IMR-90 (cell line): ENCODE data around the gene KIFAP3. TPM values are rescaled to one million over a fixed set of nuclear protein-coding genes. Genes with fewer than 3 reads are reported as not detected.

Experiments used
- ATAC-seq: fragments of 200-7000 bp; cut with Tn5 transposase; 2 replicates; pipeline ENCODE4 v1.9.1; 2020; ENCODE audit warnings: low read depth, mild to moderate bottlenecking, moderate library complexity
- BruUV-seq: library from RNA; stranded (reverse); fragments of 400-500 nt; replicated peaks from 2 replicates; lab custom pipeline; 2021; lab: Mats Ljungman, UMichigan
- CTCF ChIA-PET: fragments of 300-600 bp; formaldehyde crosslinking; extraction: SDS; loops from one replicate; lab custom pipeline; 2021; ENCODE audit warnings: antibody characterized with exemption; lab: Yijun Ruan, JAX
- POLR2A ChIA-PET: fragments of 300-600 bp; sonication (Branson Sonifier 250); formaldehyde crosslinking; loops from one replicate; lab custom pipeline; 2022; ENCODE audit warnings: antibody characterized with exemption; ENCODE audit not compliant: unreplicated experiment; lab: Charles Lee
- DNase-seq: peaks from one replicate; pipeline ENCODE4 v3.0.0; 2013
- H2AFZ ChIP-seq: replicated peaks from 2 replicates; pipeline ENCODE3; 2013; ENCODE audit warnings: low read length, mild to moderate bottlenecking; ENCODE audit not compliant: poor library complexity
- H2AK5ac ChIP-seq: 2 replicates; pipeline ENCODE4 v1.6.1; 2013; ENCODE audit warnings: low read depth, low read length, inconsistent platforms
- H2AK9ac ChIP-seq: replicated peaks from 2 replicates; pipeline ENCODE3; 2013; ENCODE audit warnings: mild to moderate bottlenecking, low read depth, low read length, moderate library complexity; ENCODE audit not compliant: poor library complexity
- H2BK120ac ChIP-seq: 2 replicates; pipeline ENCODE4 v1.6.1; 2013; ENCODE audit warnings: low read depth, low read length, inconsistent platforms
- H2BK15ac ChIP-seq: 3 replicates; pipeline ENCODE4 v1.6.1; 2013; ENCODE audit warnings: low read depth, low read length, inconsistent platforms
- H2BK20ac ChIP-seq: 2 replicates; pipeline ENCODE4 v1.6.1; 2013; ENCODE audit warnings: low read depth, mild to moderate bottlenecking, inconsistent platforms, low read length, moderate library complexity
- H2BK5ac ChIP-seq: 2 replicates; pipeline ENCODE4 v1.6.1; 2013; ENCODE audit warnings: mild to moderate bottlenecking, low read depth, low read length, inconsistent platforms; ENCODE audit not compliant: poor library complexity, severe bottlenecking
- H3K14ac ChIP-seq: replicated peaks from 2 replicates; pipeline ENCODE4 v1.6.1; 2013; ENCODE audit warnings: low read depth, low read length, inconsistent platforms
- H3K18ac ChIP-seq: 2 replicates; pipeline ENCODE4 v1.6.1; 2013; ENCODE audit warnings: low read depth, low read length, control low read depth
- H3K23ac ChIP-seq: 2 replicates; pipeline ENCODE4 v1.6.1; 2013; ENCODE audit warnings: low read depth, low read length, inconsistent platforms
- H3K27ac ChIP-seq: 2 replicates; pipeline ENCODE4 v1.5.1; 2013; ENCODE audit warnings: mild to moderate bottlenecking, control low read depth, low read length; ENCODE audit not compliant: insufficient read depth
- H3K27me3 ChIP-seq: 2 replicates; pipeline ENCODE4 v1.6.1; 2013; ENCODE audit warnings: low read length; ENCODE audit not compliant: control insufficient read depth, insufficient read depth
- H3K36me3 ChIP-seq: 2 replicates; pipeline ENCODE4 v1.6.1; 2013; ENCODE audit warnings: low read length, mixed read lengths; ENCODE audit not compliant: control insufficient read depth, insufficient read depth
- H3K4ac ChIP-seq: 2 replicates; pipeline ENCODE4 v1.6.1; 2013; ENCODE audit warnings: low read depth, low read length, inconsistent platforms
- H3K4me1 ChIP-seq: 2 replicates; pipeline ENCODE4 v1.6.1; 2013; ENCODE audit warnings: low read length, mixed read lengths; ENCODE audit not compliant: control insufficient read depth, insufficient read depth
- H3K4me2 ChIP-seq: 2 replicates; pipeline ENCODE4 v1.6.1; 2013; ENCODE audit warnings: low read depth, mild to moderate bottlenecking, control low read depth, low read length, moderate library complexity
- H3K4me3 ChIP-seq: 2 replicates; pipeline ENCODE4 v1.5.1; 2013; ENCODE audit warnings: low read depth, mild to moderate bottlenecking, control low read depth, low read length, moderate library complexity; ENCODE audit not compliant: insufficient read depth
- H3K56ac ChIP-seq: 2 replicates; pipeline ENCODE4 v1.6.1; 2013; ENCODE audit warnings: low read length, inconsistent platforms; ENCODE audit not compliant: insufficient read depth; ENCODE audit errors: extremely low read depth
- H3K79me1 ChIP-seq, 2 experiments: 2 replicates each; pipeline ENCODE4 v1.6.1; 2013; ENCODE audit warnings: low read length in 2 of 2, inconsistent platforms in 1 of 2, low read depth in 1 of 2
- H3K9ac ChIP-seq: 2 replicates; pipeline ENCODE4 v1.6.1; 2013; ENCODE audit warnings: low read depth, low read length, control low read depth
- H3K9me1 ChIP-seq: 2 replicates; pipeline ENCODE4 v1.6.1; 2013; ENCODE audit warnings: low read length, inconsistent platforms; ENCODE audit not compliant: insufficient read depth
- H3K9me3 ChIP-seq: 2 replicates; pipeline ENCODE4 v1.6.1; 2013; ENCODE audit warnings: low read length; ENCODE audit not compliant: control insufficient read depth, insufficient read depth
- H4K20me1 ChIP-seq: 2 replicates; pipeline ENCODE4 v1.6.1; 2013; ENCODE audit warnings: low read length, inconsistent platforms; ENCODE audit not compliant: insufficient read depth
- H4K5ac ChIP-seq: 2 replicates; pipeline ENCODE4 v1.6.1; 2013; ENCODE audit warnings: mild to moderate bottlenecking, low read depth, low read length, control low read depth
- H4K8ac ChIP-seq, 2 experiments: 2 replicates each; pipeline ENCODE4 v1.6.1; 2013; ENCODE audit warnings: low read depth in 2 of 2, low read length in 2 of 2, control low read depth in 1 of 2, inconsistent platforms in 1 of 2
- H4K91ac ChIP-seq: 2 replicates; pipeline ENCODE4 v1.6.1; 2013; ENCODE audit warnings: low read depth, low read length, inconsistent platforms; ENCODE audit not compliant: insufficient read depth
- RFX5 ChIP-seq: IDR thresholded peaks from 2 replicates; pipeline ENCODE4 v1.8.0; 2012; ENCODE audit warnings: low read depth, mild to moderate bottlenecking, low read length, moderate library complexity
- WGBS, 2 experiments: methylation state at CpG; one replicate each; pipeline versions ENCODE4 v1.1.5 to v1.1.7; 2013; ENCODE audit warnings: missing lambda C conversion rate in 2 of 2; ENCODE audit not compliant: insufficient read length in 1 of 2; ENCODE audit errors: extremely low coverage in 2 of 2; 5-methylcytosine and 5-hydroxymethylcytosine counted together
- dilution Hi-C: fragments of 300-500 bp; cut with HindIII; formaldehyde crosslinking; loops from one replicate; pipeline ENCODE4 v1.14.3; 2018; ENCODE audit warnings: low sequenced_read_pairs; ENCODE audit not compliant: unreplicated experiment
- in situ Hi-C: fragments of 300-500 bp; cut with MboI; formaldehyde crosslinking; loops from 3 replicates; pipeline ENCODE4 v1.14.3; 2019; ENCODE audit warnings: low sequenced_read_pairs, inconsistent platforms, mixed read lengths
- intact Hi-C: fragments of 100-400 bp; cut with micrococcal nuclease; formaldehyde crosslinking; loops from 2 replicates; pipeline ENCODE4 v1.10.0; 2022
- polyA plus RNA-seq, 3 experiments: library from polyadenylated mRNA; depleted of rRNA; stranded (reverse); fragments of >200 nt; gene quantifications; 2 replicates each; pipeline ENCODE4 v1.2.3, GENCODE V29; 2012; ENCODE audit warnings: low replicate concordance in 1 of 3
- total RNA-seq: library from RNA; depleted of rRNA; stranded (reverse); fragments of >200 nt; gene quantifications from 2 replicates; pipeline ENCODE4 v1.2.3, GENCODE V29; 2012

KIFAP3 gene
- total and polyA plus RNA-seq, 2 of the 4 experiments (the other 2 are of a cell fraction): 10.5 to 10.9 TPM

DNA sequence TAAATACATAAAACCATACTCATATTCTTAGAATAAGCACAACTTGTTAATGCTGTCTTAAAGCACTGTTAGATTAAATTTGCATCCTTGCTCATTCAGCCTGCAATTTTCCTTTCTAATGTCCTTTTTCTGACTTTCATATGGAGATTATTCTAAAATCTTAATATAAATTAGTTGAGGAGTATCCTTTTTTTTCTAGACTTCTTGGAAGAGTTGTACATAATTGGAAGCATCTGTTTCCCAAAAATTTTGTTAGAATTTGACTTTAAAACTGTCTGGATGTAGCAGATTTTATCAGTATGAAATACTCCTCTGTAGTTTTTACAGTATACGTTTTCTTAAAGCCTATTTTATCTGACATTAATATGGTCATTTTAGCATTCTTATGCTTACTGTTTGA, 9.7 kb downstream of the KIFAP3 start:
- H3K23ac ChIP-seq: no peak overlapping the region
- no peak for TF ChIP-seq RFX5
- DNase-seq (no peak), ATAC-seq (no peak)
- H3K27me3 ChIP-seq: no peaks in the 10 kb centered on the region
- no peak overlapping the region for H3K18ac ChIP-seq
- no peak overlapping the region for H3K56ac ChIP-seq
- POLR2A ChIA-PET: interaction anchor here (0.7 kb wide), 1 partner anchor 66 kb away, joined by 13 read pairs; no protein-coding TSS in a partner anchor
- H4K5ac ChIP-seq: no peak overlapping the region
- H4K91ac ChIP-seq: no peak overlapping the region
- no peaks in the 10 kb centered on the region for H4K20me1 ChIP-seq
- no peak overlapping the region for H3K14ac ChIP-seq
- no peak overlapping the region for H3K4ac ChIP-seq
- no peak overlapping the region for H2BK15ac ChIP-seq
- in situ Hi-C loops (no loop called here), dilution Hi-C loops (no loop called here), intact Hi-C loops (no loop called here)
- no peak overlapping the region for H2AK5ac ChIP-seq
- H3K4me1 ChIP-seq: 0 out of 2 replicates have a peak, but pooled peaks cover 2% of the 10 kb centered on the region
- H2BK20ac ChIP-seq: no peak overlapping the region
- no CpG with 5 or more reads among the region's 1 CpG for WGBS, 2 experiments
- H2AK9ac ChIP-seq: no peak overlapping the region
- H3K36me3 ChIP-seq: no peaks in the 10 kb centered on the region
- no peak overlapping the region for H3K27ac ChIP-seq
- H3K9ac ChIP-seq: no peak overlapping the region
- 0 out of 4 replicates have a peak, but pooled peaks cover 3 to 4% of the 10 kb centered on the region in 2 experiments for H3K79me1 ChIP-seq
- no peaks in the 10 kb centered on the region for H3K9me1 ChIP-seq
- no TSS peak for BruUV-seq
- no peak overlapping the region for H3K4me2 ChIP-seq
- CTCF ChIA-PET: no interaction called here
- H3K9me3 ChIP-seq: no peaks in the 10 kb centered on the region
- H3K4me3 ChIP-seq: no peak overlapping the region
- H4K8ac ChIP-seq: no peak overlapping the region
- H2BK5ac ChIP-seq: no peak overlapping the region
- H2AFZ ChIP-seq: no peak overlapping the region
- no peak overlapping the region for H2BK120ac ChIP-seq
